Nephron progenitor cell (in vitro differentiated cells): ENCODE measurements around the gene TWNK.
"Not testable (repeated sequence)": the region's sequence is repeated elsewhere in the genome, so short reads cannot be mapped to it uniquely, and the experiment has no call there.

ENCODE experiments used
- DNase-seq: peaks from one replicate; pipeline ENCODE4 v3.0.0; 2021
- H3K27ac Mint-ChIP-seq: 2 replicates; pipeline ENCODE4 v1.8.0; 2021; ENCODE audit warnings: mild to moderate bottlenecking, moderate library complexity, mixed read lengths
- H3K27me3 Mint-ChIP-seq: 2 replicates; pipeline ENCODE4 v1.8.0; 2021; ENCODE audit warnings: mild to moderate bottlenecking, low read depth, mixed read lengths; ENCODE audit not compliant: poor library complexity
- H3K36me3 Mint-ChIP-seq: 2 replicates; pipeline ENCODE4 v1.8.0; 2021; ENCODE audit warnings: low read depth, mixed read lengths
- H3K4me1 Mint-ChIP-seq: 2 replicates; pipeline ENCODE4 v1.8.0; 2021; ENCODE audit warnings: mixed read lengths
- H3K4me3 Mint-ChIP-seq: 2 replicates; pipeline ENCODE4 v1.8.0; 2021; ENCODE audit warnings: mild to moderate bottlenecking, moderate library complexity, mixed read lengths
- H3K9me3 Mint-ChIP-seq: 2 replicates; pipeline ENCODE4 v1.8.0; 2021; ENCODE audit warnings: mild to moderate bottlenecking, moderate library complexity, mixed read lengths
- CTCF ChIP-seq: fragments of 200-600 bp; sonication (generic); IDR thresholded peaks from 2 replicates; pipeline ENCODE4 v1.5.0; 2021; ENCODE audit warnings: antibody characterized with exemption

TWNK gene

GRCh38 chr10:100970076-100970913, 17.0 kb upstream of the TWNK start:
- peaks cover 66% of the 10 kb centered on the region for H3K4me1 Mint-ChIP-seq
- H3K4me3 Mint-ChIP-seq = peak overlapping the region; percentile 79
- H3K27me3 Mint-ChIP-seq = peaks cover 5% of the 10 kb centered on the region
- no peaks in the 10 kb centered on the region for H3K9me3 Mint-ChIP-seq
- peaks cover 6% of the 10 kb centered on the region for H3K36me3 Mint-ChIP-seq
- TF ChIP-seq CTCF = no peak
- peak; percentile 46 for DNase-seq
- no peak overlapping the region for H3K27ac Mint-ChIP-seq

GRCh38 chr10:100970914-100971811, 16.2 kb upstream of the TWNK start:
- Mint-ChIP-seq H3K36me3 (no peaks in the 10 kb centered on the region), H3K27me3 (peaks cover 5% of the 10 kb centered on the region), H3K27ac (no peak overlapping the region), H3K9me3 (no peaks in the 10 kb centered on the region), H3K4me1 (peaks cover 66% of the 10 kb centered on the region), H3K4me3 (peak overlapping the region; percentile 79)
- no peak for TF ChIP-seq CTCF
- no peak for DNase-seq

GRCh38 chr10:100972115-100972903, 15.0 kb upstream of the TWNK start:
- TF ChIP-seq CTCF = no peak
- H3K27me3 Mint-ChIP-seq = peaks cover 5% of the 10 kb centered on the region
- H3K4me1 Mint-ChIP-seq = peaks cover 55% of the 10 kb centered on the region
- no peaks in the 10 kb centered on the region for H3K9me3 Mint-ChIP-seq
- H3K4me3 Mint-ChIP-seq = peak overlapping the region; percentile 18
- DNase-seq = no peak
- no peak overlapping the region for H3K27ac Mint-ChIP-seq
- no peaks in the 10 kb centered on the region for H3K36me3 Mint-ChIP-seq

GRCh38 chr10:100972904-100973535, 14.3 kb upstream of the TWNK start:
- peak overlapping the region; percentile 18 for H3K4me3 Mint-ChIP-seq
- DNase-seq = no peak

GRCh38 chr10:100975397-100975796, 11.9 kb upstream of the TWNK start:
- not testable (repeated sequence) for H3K27me3 Mint-ChIP-seq, H3K4me3 Mint-ChIP-seq, H3K27ac Mint-ChIP-seq, H3K9me3 Mint-ChIP-seq, H3K36me3 Mint-ChIP-seq, DNase-seq
- H3K4me1 Mint-ChIP-seq = peaks cover 31% of the 10 kb centered on the region

More at GRCh38 chr10:100972904-100973535, 14.3 kb upstream of the TWNK start:
- no peak for TF ChIP-seq CTCF
- H3K27ac Mint-ChIP-seq = no peak overlapping the region
- no peaks in the 10 kb centered on the region for H3K9me3 Mint-ChIP-seq
- H3K4me1 Mint-ChIP-seq = peaks cover 48% of the 10 kb centered on the region
- no peaks in the 10 kb centered on the region for H3K36me3 Mint-ChIP-seq
- H3K27me3 Mint-ChIP-seq = peaks cover 5% of the 10 kb centered on the region
